ENCODE data around the gene USP38. TPM values are rescaled to one million over a fixed set of nuclear protein-coding genes. Genes with fewer than 3 reads are reported as not detected.

Gene USP38
- total and polyA plus RNA-seq, 2 donors (not counting 1 experiment from before 2014, with no cell fraction given), result 9.6 to 23.9 TPM

DNA sequence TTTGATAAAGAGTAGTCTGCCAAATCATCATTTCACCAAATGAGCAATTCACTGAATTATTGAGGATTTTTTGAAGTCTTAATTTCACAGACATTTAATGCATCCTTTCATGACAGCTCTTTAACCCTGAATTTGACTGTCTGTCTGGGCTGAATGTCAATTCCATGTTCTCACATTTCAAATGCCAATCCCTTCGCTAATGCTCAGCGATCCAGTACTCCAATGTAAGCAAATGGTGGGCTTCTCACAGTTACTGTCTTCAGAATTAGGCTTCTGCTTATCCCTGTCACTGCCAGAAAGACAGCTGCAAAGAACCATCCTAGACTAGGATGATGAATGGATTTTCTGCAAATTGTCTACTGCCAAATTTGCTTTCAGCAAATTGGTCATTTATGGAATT lies 36.2 kb upstream of the USP38 start:
- Mint-ChIP-seq H3K4me3 (no peak overlapping the region), H3K4me1 (no peaks in the 10 kb centered on the region), H3K27ac (no peak overlapping the region), H3K9me3 (ENCODE audit: insufficient read depth) (peaks cover 24% of the 10 kb centered on the region), H3K27me3 (no peaks in the 10 kb centered on the region)
- no peak overlapping the region for H3K9ac ChIP-seq (ENCODE audit: low read length)
- ATAC-seq (ENCODE audit: low read depth), result no peak
- no peaks in the 10 kb centered on the region for H3K79me2 ChIP-seq (ENCODE audit: control insufficient read depth, insufficient read depth, low read length)
- intact Hi-C loops (cut with micrococcal nuclease), result no loop called here
- CTCF ChIA-PET, result no interaction called here
- no peak overlapping the region for H3K27ac ChIP-seq (ENCODE audit: low read length in 2 of 2)
- no peak overlapping the region for H3K4me3 ChIP-seq (ENCODE audit: control extremely low read depth in 1 of 5, extremely low read depth in 1 of 5, insufficient read depth in 1 of 5, low read depth in 2 of 5, low read length in 4 of 5)
- no peaks in the 10 kb centered on the region for H3K36me3 ChIP-seq (replicated peaks in 1 of 2; ENCODE audit: control extremely low read depth in 1 of 2, control insufficient read depth in 1 of 2, extremely low read depth in 1 of 2, insufficient read depth in 2 of 2, low read length in 1 of 2)
- WGBS (ENCODE audit: insufficient coverage), result 100% methylated on average over 2 of the region's 2 CpGs
- no peak for DNase-seq
- H3K27me3 ChIP-seq (replicated peaks in 1 of 4; ENCODE audit: control extremely low read depth in 1 of 4, control insufficient read depth in 3 of 4, insufficient read depth in 4 of 4, low read length in 3 of 4), result no peaks in the 10 kb centered on the region
- H2AFZ ChIP-seq (ENCODE audit: insufficient read depth, low read depth, low read length, poor library complexity, severe bottlenecking), result no peak overlapping the region
- H3K4me1 ChIP-seq (ENCODE audit: control insufficient read depth in 2 of 2, insufficient read depth in 2 of 2, low read length in 2 of 2), result no peaks in the 10 kb centered on the region
- H3K4me2 ChIP-seq (replicated peaks; ENCODE audit: low read depth, low read length, poor library complexity, severe bottlenecking), result no peak overlapping the region
- no peak for TF ChIP-seq EZH2 (IDR thresholded peaks at IDR 0.05; ENCODE audit: borderline replicate concordance, insufficient read depth, low read depth, low read length, poor library complexity, severe bottlenecking)
- no peak for TF ChIP-seq CTCF (IDR thresholded peaks at IDR 0.05)
- H4K20me1 ChIP-seq (ENCODE audit: control insufficient read depth, insufficient read depth, low read length, poor library complexity, severe bottlenecking), result no peaks in the 10 kb centered on the region
- POLR2A ChIA-PET, result no interaction called here
- peaks cover 5 to 31% (median 11%) of the 10 kb centered on the region in 3 donors for H3K9me3 ChIP-seq (ENCODE audit: control extremely low read depth in 1 of 3, control insufficient read depth in 2 of 3, insufficient read depth in 1 of 3, low read length in 2 of 3)

DNA sequence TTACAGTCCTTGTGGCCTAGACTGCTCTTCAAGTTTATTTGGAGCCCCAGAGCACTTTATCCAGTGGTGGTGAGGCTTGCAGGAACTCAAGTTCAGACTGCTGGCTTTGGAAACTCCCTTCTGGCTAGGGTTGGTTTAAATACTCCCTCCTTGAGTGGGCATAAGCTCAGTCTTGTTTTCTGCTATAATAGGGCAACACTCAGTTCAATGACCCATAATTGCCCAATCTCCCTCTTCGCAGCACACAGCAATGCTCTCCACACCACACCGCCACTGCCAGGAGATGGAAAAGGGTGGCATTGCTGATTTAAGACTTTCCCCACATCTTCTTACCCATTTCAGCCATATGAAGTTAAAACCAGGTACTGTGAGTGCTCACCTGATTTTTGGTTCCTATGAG lies 27.9 kb upstream of the USP38 start:
- Histone ChIP-seq H3K4me2 (replicated peaks; ENCODE audit: low read depth, low read length, poor library complexity, severe bottlenecking) (no peak overlapping the region), H3K36me3 (replicated peaks in 1 of 2; ENCODE audit: control extremely low read depth in 1 of 2, control insufficient read depth in 1 of 2, extremely low read depth in 1 of 2, insufficient read depth in 2 of 2, low read length in 1 of 2) (no peaks in the 10 kb centered on the region), H3K9ac (ENCODE audit: low read length) (no peak overlapping the region), H3K4me1 (ENCODE audit: control insufficient read depth in 2 of 2, insufficient read depth in 2 of 2, low read length in 2 of 2) (no peaks in the 10 kb centered on the region), H3K4me3 (ENCODE audit: control extremely low read depth in 1 of 5, extremely low read depth in 1 of 5, insufficient read depth in 1 of 5, low read depth in 2 of 5, low read length in 4 of 5) (no peak overlapping the region), H3K9me3 (ENCODE audit: control extremely low read depth in 1 of 3, control insufficient read depth in 2 of 3, insufficient read depth in 1 of 3, low read length in 2 of 3) (peaks cover 6 to 35% (median 24%) of the 10 kb centered on the region in 3 donors), H3K79me2 (ENCODE audit: control insufficient read depth, insufficient read depth, low read length) (no peaks in the 10 kb centered on the region), H3K27me3 (replicated peaks in 1 of 4; ENCODE audit: control extremely low read depth in 1 of 4, control insufficient read depth in 3 of 4, insufficient read depth in 4 of 4, low read length in 3 of 4) (no peaks in the 10 kb centered on the region), H4K20me1 (ENCODE audit: control insufficient read depth, insufficient read depth, low read length, poor library complexity, severe bottlenecking) (no peaks in the 10 kb centered on the region), H2AFZ (ENCODE audit: insufficient read depth, low read depth, low read length, poor library complexity, severe bottlenecking) (no peak overlapping the region), H3K27ac (ENCODE audit: low read length in 2 of 2) (no peak overlapping the region)
- WGBS (ENCODE audit: insufficient coverage), result no CpG with 5 or more reads among the region's 2 CpGs
- H3K4me3 Mint-ChIP-seq, result no peak overlapping the region
- TF ChIP-seq CTCF (IDR thresholded peaks at IDR 0.05) (no peak), EZH2 (IDR thresholded peaks at IDR 0.05; ENCODE audit: borderline replicate concordance, insufficient read depth, low read depth, low read length, poor library complexity, severe bottlenecking) (no peak)
- H3K9me3 Mint-ChIP-seq (ENCODE audit: insufficient read depth), result peaks cover 16% of the 10 kb centered on the region
- DNase-seq, result no peak
- no peak overlapping the region for H3K27ac Mint-ChIP-seq
- no peak for ATAC-seq (ENCODE audit: low read depth)
- POLR2A ChIA-PET, result no interaction called here
- no peaks in the 10 kb centered on the region for H3K4me1 Mint-ChIP-seq
- CTCF ChIA-PET, result no interaction called here
- intact Hi-C loops (cut with micrococcal nuclease), result no loop called here
- no peaks in the 10 kb centered on the region for H3K27me3 Mint-ChIP-seq

Measured in B cell (primary cell).